OCI-LY7 (cell line): Measurements from ENCODE around the gene SERHL2.

Experiments used
- EZH2phosphoT487 ChIP-seq: fragments of 200-600 bp; sonication (generic); IDR thresholded peaks from 2 replicates; pipeline ENCODE4 v1.6.1; 2018; ENCODE audit warnings: low read depth, borderline replicate concordance, mild to moderate bottlenecking, mixed run types, antibody characterized with exemption, low read length, moderate library complexity, mixed read lengths
- TF ChIP-seq, protein P1 (sequence below): fragments of 200-600 bp; sonication (generic); conservative IDR thresholded peaks from 2 replicates; pipeline ENCODE4 v1.5.1; 2014; ENCODE audit warnings: mild to moderate bottlenecking, antibody characterized with exemption, low read length, moderate library complexity, mixed read lengths

DNA sequence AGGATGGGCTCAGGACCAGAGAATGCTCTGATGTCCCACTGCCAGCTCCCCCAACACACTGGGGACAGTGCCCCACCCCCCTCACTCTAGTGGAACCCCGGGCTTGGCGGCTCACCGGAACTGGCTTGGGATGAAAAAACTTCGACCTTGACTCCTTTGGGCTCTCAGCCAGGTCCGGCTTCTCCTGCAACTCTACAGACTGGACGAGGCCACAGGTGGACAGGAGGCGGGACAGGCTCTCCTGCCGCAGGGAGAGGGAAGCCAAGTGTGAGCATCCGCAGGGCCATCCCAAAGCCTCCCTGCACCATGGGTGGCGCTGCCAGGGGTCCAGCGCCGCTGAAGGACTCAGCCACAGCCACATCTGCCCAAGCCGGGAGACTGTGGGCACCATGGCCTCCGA, 37.9 kb upstream of the SERHL2 start:
- TF ChIP-seq, protein P1, sequence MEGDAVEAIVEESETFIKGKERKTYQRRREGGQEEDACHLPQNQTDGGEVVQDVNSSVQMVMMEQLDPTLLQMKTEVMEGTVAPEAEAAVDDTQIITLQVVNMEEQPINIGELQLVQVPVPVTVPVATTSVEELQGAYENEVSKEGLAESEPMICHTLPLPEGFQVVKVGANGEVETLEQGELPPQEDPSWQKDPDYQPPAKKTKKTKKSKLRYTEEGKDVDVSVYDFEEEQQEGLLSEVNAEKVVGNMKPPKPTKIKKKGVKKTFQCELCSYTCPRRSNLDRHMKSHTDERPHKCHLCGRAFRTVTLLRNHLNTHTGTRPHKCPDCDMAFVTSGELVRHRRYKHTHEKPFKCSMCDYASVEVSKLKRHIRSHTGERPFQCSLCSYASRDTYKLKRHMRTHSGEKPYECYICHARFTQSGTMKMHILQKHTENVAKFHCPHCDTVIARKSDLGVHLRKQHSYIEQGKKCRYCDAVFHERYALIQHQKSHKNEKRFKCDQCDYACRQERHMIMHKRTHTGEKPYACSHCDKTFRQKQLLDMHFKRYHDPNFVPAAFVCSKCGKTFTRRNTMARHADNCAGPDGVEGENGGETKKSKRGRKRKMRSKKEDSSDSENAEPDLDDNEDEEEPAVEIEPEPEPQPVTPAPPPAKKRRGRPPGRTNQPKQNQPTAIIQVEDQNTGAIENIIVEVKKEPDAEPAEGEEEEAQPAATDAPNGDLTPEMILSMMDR: no peak
- TF ChIP-seq EZH2phosphoT487: no peak
